ENCODE data around the gene SEPTIN8. TPM values are rescaled to one million over a fixed set of nuclear protein-coding genes. Genes with fewer than 3 reads are reported as not detected.

The SEPTIN8 gene
- total and polyA plus RNA-seq, 2 of the 8 experiments (the other 6 are each of a cell fraction or from before 2014, with no cell fraction given), result 21.2 to 33.0 TPM

DNA sequence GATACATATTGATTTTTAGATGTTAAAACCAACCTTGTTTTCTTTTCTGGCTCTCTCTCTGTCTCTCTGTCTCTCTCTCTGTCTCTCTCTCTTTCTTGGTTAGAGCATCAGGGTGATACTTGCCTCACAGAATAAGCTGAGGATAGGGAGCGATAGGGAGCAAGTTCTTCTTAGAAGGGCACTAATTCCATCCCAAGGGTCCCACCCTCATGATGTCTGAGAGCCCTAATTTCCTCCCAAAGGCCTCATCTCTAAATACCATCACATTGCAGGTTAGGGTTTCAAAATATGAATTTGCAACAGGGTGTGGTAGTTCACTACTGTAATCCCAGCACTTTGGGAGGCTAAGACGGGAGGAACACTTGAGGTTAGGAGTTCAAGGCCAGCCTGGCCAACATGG is 34.9 kb downstream of the SEPTIN8 start (continued):
- no peak for TF ChIP-seq SP2 (IDR thresholded peaks at IDR 0.05; ENCODE audit: low read length)
- TF ChIP-seq CBX8 (IDR thresholded peaks at IDR 0.05; ENCODE audit: borderline replicate concordance, low read depth, low read length), result no peak
- no peak for TF ChIP-seq CHD7 (IDR thresholded peaks at IDR 0.05; ENCODE audit: insufficient replicate concordance, low read length)
- no peak for TF ChIP-seq SIX5 (IDR thresholded peaks at IDR 0.05; ENCODE audit: low read depth, low read length)
- TF ChIP-seq SP4 (IDR thresholded peaks at IDR 0.05; ENCODE audit: low read length), result no peak
- TF ChIP-seq USF2 (IDR thresholded peaks at IDR 0.05; ENCODE audit: low read length), result no peak

Measured in H1 (cell line).